Vagina (tissue), 2 donors: ENCODE measurements around the gene ICOSLG. TPM values are rescaled to one million over a fixed set of nuclear protein-coding genes. Genes with fewer than 3 reads are reported as not detected.
"Not testable (repeated sequence)": the region's sequence is repeated elsewhere in the genome, so short reads cannot be mapped to it uniquely, and the experiment has no call there.

Experiments used
- DNase-seq, 2 donors: peaks; one replicate each; pipeline ENCODE4 v3.0.0-alpha.2; 2017; ENCODE audit errors: extremely low spot score in 2 of 2
- H3K27ac ChIP-seq: fragments of 200-600 bp; sonication (generic); one replicate; pipeline ENCODE4 v1.5.1; 2019
- H3K27me3 ChIP-seq: fragments of 200-600 bp; sonication (generic); one replicate; pipeline ENCODE4 v1.5.1; 2019
- H3K36me3 ChIP-seq, 2 donors: fragments of 200-600 bp; sonication (generic); one replicate each; pipeline ENCODE4 v1.5.1; 2017 to 2019
- H3K4me1 ChIP-seq: fragments of 200-600 bp; sonication (generic); one replicate; pipeline ENCODE4 v1.5.1; 2019
- H3K4me3 ChIP-seq, 2 donors: fragments of 200-600 bp; sonication (generic); 1 replicate in 1 of 2; 2 replicates in 1 of 2; pipeline ENCODE4 v1.5.1; 2016 to 2019
- H3K9me3 ChIP-seq: fragments of 200-600 bp; sonication (generic); one replicate; pipeline ENCODE4 v1.5.1; 2019
- CTCF ChIP-seq, 3 experiments: fragments of 450-650 bp in 2 of 3; fragments of 200-600 bp in 1 of 3; sonication (generic) in 1 of 3; IDR thresholded peaks; one replicate each; pipeline ENCODE4 v1.5.1; 2017 to 2019; ENCODE audit warnings: antibody characterized with exemption in 3 of 3, mild to moderate bottlenecking in 2 of 3, moderate library complexity in 2 of 3
- POLR2A ChIP-seq, 2 donors: fragments of 450-650 bp; IDR thresholded peaks; one replicate each; pipeline ENCODE4 v1.6.1; 2017; ENCODE audit warnings: antibody characterized with exemption in 2 of 2, mild to moderate bottlenecking in 2 of 2, moderate library complexity in 2 of 2
- POLR2AphosphoS5 ChIP-seq, 2 donors: sonication (generic); formaldehyde crosslinking; IDR thresholded peaks; one replicate each; pipeline ENCODE4 v1.9.0; 2017; ENCODE audit warnings: antibody characterized with exemption in 2 of 2, mild to moderate bottlenecking in 2 of 2, low read depth in 1 of 2; ENCODE audit not compliant: insufficient read depth in 1 of 2
- intact Hi-C: fragments of 100-400 bp; cut with DNase I; formaldehyde crosslinking; loops from one replicate; pipeline ENCODE4 v1.15.1; 2023
- total RNA-seq: library from RNA; depleted of rRNA; stranded (reverse); fragments of >200 nt; gene quantifications from one replicate; pipeline ENCODE4 v1.2.3, GENCODE V29; 2016

Gene ICOSLG
- total RNA-seq, 1 donor from 2014 or later, result 6.4 TPM

- H3K27ac ChIP-seq, result no peak overlapping the region
- no peaks in the 10 kb centered on the region for H3K36me3 ChIP-seq
- H3K4me3 ChIP-seq, result peak overlapping the region; percentile 2 to 41
- peaks cover 9% of the 10 kb centered on the region for H3K4me1 ChIP-seq
- H3K9me3 ChIP-seq, result no peaks in the 10 kb centered on the region
- DNase-seq, result no peak
- intact Hi-C loops, result no loop called here
- H3K27me3 ChIP-seq, result no peaks in the 10 kb centered on the region
- TF ChIP-seq POLR2AphosphoS5 (IDR thresholded peaks at IDR 0.05; ENCODE audit: insufficient read depth in 1 of 2, low read depth in 1 of 2) (no peak), POLR2A (IDR thresholded peaks at IDR 0.05) (no peak), CTCF (IDR thresholded peaks at IDR 0.05) (no peak)
These were observed 45.5 kb upstream of the ICOSLG start for GRCh38 chr21:44286086-44286715.

GRCh38 chr21:44285138-44285992 is 44.6 kb upstream of the ICOSLG start, which contains the start of gene AIRE:
Gene AIRE (plus strand): TSS chr21:44285876. CDS start chr21:44286007, 131 bp downstream.
- intact Hi-C loops, result no loop called here
- Histone ChIP-seq H3K4me3 (peak within 1 kb of the TSS; percentile 2 to 41), H3K9me3 (no peaks in the 10 kb centered on the region), H3K27me3 (no peaks in the 10 kb centered on the region), H3K27ac (no peak within 1 kb of the TSS), H3K36me3 (no peaks in the 10 kb centered on the region), H3K4me1 (peaks cover 9% of the 10 kb centered on the region)
- DNase-seq, result no peak
- no peak for TF ChIP-seq POLR2AphosphoS5 (IDR thresholded peaks at IDR 0.05; ENCODE audit: insufficient read depth in 1 of 2, low read depth in 1 of 2)
- no peak for TF ChIP-seq CTCF (IDR thresholded peaks at IDR 0.05)
- no peak for TF ChIP-seq POLR2A (IDR thresholded peaks at IDR 0.05)

GRCh38 chr21:44283948-44284347 is 43.2 kb upstream of the ICOSLG start:
- Histone ChIP-seq H3K9me3 (no peaks in the 10 kb centered on the region), H3K36me3 (no peaks in the 10 kb centered on the region)

GRCh38 chr21:44283211-44283785 is 42.6 kb upstream of the ICOSLG start:
- H3K4me3 ChIP-seq, DNase-seq, H3K9me3 ChIP-seq, H3K4me1 ChIP-seq, H3K27ac ChIP-seq, intact Hi-C loops, H3K27me3 ChIP-seq, H3K36me3 ChIP-seq: not testable (repeated sequence)

More at GRCh38 chr21:44283948-44284347, 43.2 kb upstream of the ICOSLG start:
- Histone ChIP-seq H3K4me3 (no peak overlapping the region), H3K27me3 (no peaks in the 10 kb centered on the region), H3K27ac (no peak overlapping the region), H3K4me1 (peaks cover 9% of the 10 kb centered on the region)
- intact Hi-C loops, result no loop called here
- TF ChIP-seq POLR2A (IDR thresholded peaks at IDR 0.05), result no peak
- no peak for TF ChIP-seq CTCF (IDR thresholded peaks at IDR 0.05)
- no peak for TF ChIP-seq POLR2AphosphoS5 (IDR thresholded peaks at IDR 0.05; ENCODE audit: insufficient read depth in 1 of 2, low read depth in 1 of 2)
- no peak for DNase-seq

GRCh38 chr21:44282370-44282769 is 41.6 kb upstream of the ICOSLG start:
- H3K27ac ChIP-seq, result no peak overlapping the region
- no peaks in the 10 kb centered on the region for H3K36me3 ChIP-seq
- DNase-seq, result no peak
- peaks cover 9% of the 10 kb centered on the region for H3K4me1 ChIP-seq
- H3K27me3 ChIP-seq, result no peaks in the 10 kb centered on the region
- no peak for TF ChIP-seq POLR2A (IDR thresholded peaks at IDR 0.05)
- TF ChIP-seq CTCF (IDR thresholded peaks at IDR 0.05), result no peak
- no peak for TF ChIP-seq POLR2AphosphoS5 (IDR thresholded peaks at IDR 0.05; ENCODE audit: insufficient read depth in 1 of 2, low read depth in 1 of 2)
- H3K9me3 ChIP-seq, result no peaks in the 10 kb centered on the region
- no peak overlapping the region for H3K4me3 ChIP-seq
- intact Hi-C loops, result no loop called here
